Measurements from ENCODE around the gene PEAK3. TPM values are rescaled to one million over a fixed set of nuclear protein-coding genes. Genes with fewer than 3 reads are reported as not detected.

PEAK3 gene
- not detected for total RNA-seq

GRCh38 chr19:2282062-2282861 is at the start of gene PEAK3:
PEAK3 (minus strand) TSS chr19:2282175; CDS start chr19:2280931, 1,244 bp downstream.

GRCh38 chr19:2328401-2329148 is 46.6 kb upstream of the PEAK3 start, which contains the start of the genes LSM7 and SPPL2B:
LSM7 (minus strand) TSS chr19:2328586; CDS start chr19:2328566, 20 bp downstream.
SPPL2B (plus strand) TSS chr19:2328684; CDS start chr19:2328710, 26 bp downstream.

GRCh38 chr19:2308114-2308556 is 26.2 kb upstream of the PEAK3 start, which contains the start of gene LINGO3:
LINGO3 (minus strand) TSS chr19:2308154; CDS start chr19:2291776, 16,378 bp downstream.

GRCh38 chr19:2255982-2256685 is 25.8 kb downstream of the PEAK3 start, which contains the start of gene JSRP1:
JSRP1 (minus strand) TSS chr19:2256417; CDS start chr19:2255314, 1,103 bp downstream.

GRCh38 chr19:2249010-2249866 is 32.7 kb downstream of the PEAK3 start, which contains the start of gene AMH:
AMH (plus strand) TSS chr19:2249323; CDS start chr19:2249333, 10 bp downstream.

GRCh38 chr19:2236314-2237050 is 45.5 kb downstream of the PEAK3 start, which contains the start of the genes PLEKHJ1 and SF3A2:
PLEKHJ1 (minus strand) TSS chr19:2236329; CDS start chr19:2236248, 81 bp downstream.
SF3A2 (plus strand) TSS chr19:2236824; CDS start chr19:2243419, 6,595 bp downstream.

Small RNA genes lying within 50 kb of the gene (small RNA-seq; reads per million reads assigned to genes)
- gene MIR1227 (ENCODE audit: low replicate concordance) = not detected

Other genes with a start within 250 kb of the PEAK3 start
- gene MKNK2, start 230.9 kb downstream of the PEAK3 start, total RNA-seq = 24.4 TPM
- 15.0 TPM for gene MOB3A, start 185.8 kb downstream of the PEAK3 start, total RNA-seq
- 5.9 TPM for gene IZUMO4, start 185.3 kb downstream of the PEAK3 start, total RNA-seq
- 72.6 TPM for gene AP3D1, start 130.6 kb downstream of the PEAK3 start, total RNA-seq
- gene DOT1L, start 118.2 kb downstream of the PEAK3 start, total RNA-seq = 21.0 TPM
- gene PLEKHJ1, start 45.8 kb downstream of the PEAK3 start, total RNA-seq = 36.6 TPM
- 76.4 TPM for gene SF3A2, start 45.4 kb downstream of the PEAK3 start, total RNA-seq
- gene AMH, start 32.9 kb downstream of the PEAK3 start, total RNA-seq = 2.2 TPM
- not detected for gene JSRP1, start 25.8 kb downstream of the PEAK3 start, total RNA-seq
- gene LINGO3, start 26.0 kb upstream of the PEAK3 start, total RNA-seq = 0.94 TPM
- gene LSM7, start 46.4 kb upstream of the PEAK3 start, total RNA-seq = 90.1 TPM
- 57.0 TPM for gene SPPL2B, start 46.5 kb upstream of the PEAK3 start, total RNA-seq
- 0.63 TPM for gene TMPRSS9, start 78.1 kb upstream of the PEAK3 start, total RNA-seq
- 17.2 TPM for gene TIMM13, start 145.4 kb upstream of the PEAK3 start, total RNA-seq
- 40.7 TPM for gene LMNB2, start 174.8 kb upstream of the PEAK3 start, total RNA-seq
- gene GADD45B, start 194.0 kb upstream of the PEAK3 start, total RNA-seq = 2.8 TPM

Measured in parietal lobe (tissue), 2 donors.